HepG2 (cell line): ENCODE data around the gene LLGL2. TPM values are rescaled to one million over a fixed set of nuclear protein-coding genes. Genes with fewer than 3 reads are reported as not detected.

Source experiments
- AKAP8 ChIP-seq: sonication (generic); formaldehyde crosslinking; IDR thresholded peaks from 2 replicates; pipeline ENCODE4 v1.5.1; 2020; ENCODE audit warnings: mild to moderate bottlenecking, missing genetic modification reagents
- DNMT1 ChIP-seq: sonication (generic); formaldehyde crosslinking; IDR thresholded peaks from 2 replicates; pipeline ENCODE4 v1.5.1; 2020; ENCODE audit warnings: mild to moderate bottlenecking, missing genetic modification reagents
- HNRNPK ChIP-seq: fragments of 200-400 bp; formaldehyde crosslinking; IDR thresholded peaks from 2 replicates; pipeline ENCODE4 v1.6.1; 2018; ENCODE audit warnings: low read length, low read depth, moderate library complexity, mild to moderate bottlenecking; ENCODE audit not compliant: poor library complexity, severe bottlenecking
- HOXA3 ChIP-seq: sonication (generic); formaldehyde crosslinking; IDR thresholded peaks from 2 replicates; pipeline ENCODE4 v1.5.0; 2020; ENCODE audit warnings: missing genetic modification reagents
- HOXD1 ChIP-seq: sonication (generic); formaldehyde crosslinking; IDR thresholded peaks from 2 replicates; pipeline ENCODE4 v1.5.0; 2020; ENCODE audit warnings: missing genetic modification reagents
- KLF11 ChIP-seq: IDR thresholded peaks from 2 replicates; pipeline ENCODE4 v1.6.1; 2016; ENCODE audit warnings: missing compliant biosample characterization
- NR2C2 ChIP-seq: sonication (generic); formaldehyde crosslinking; IDR thresholded peaks from 2 replicates; pipeline ENCODE4 v1.4.0; 2020; ENCODE audit warnings: missing genetic modification reagents, mild to moderate bottlenecking, moderate library complexity, borderline replicate concordance
- NRL ChIP-seq: sonication (generic); formaldehyde crosslinking; IDR thresholded peaks from 2 replicates; pipeline ENCODE4 v1.5.0; 2020; ENCODE audit warnings: missing genetic modification reagents, mild to moderate bottlenecking, moderate library complexity, borderline replicate concordance
- RBM22 ChIP-seq: fragments of 200-400 bp; formaldehyde crosslinking; optimal IDR thresholded peaks from 2 replicates; pipeline ENCODE3; 2017; ENCODE audit warnings: mild to moderate bottlenecking, low read length, moderate library complexity
- TCF7L2 ChIP-seq: IDR thresholded peaks from 2 replicates; pipeline ENCODE4 v1.6.1; 2011; ENCODE audit warnings: mild to moderate bottlenecking, low read depth, low read length, moderate library complexity
- TGIF2 ChIP-seq: IDR thresholded peaks from 2 replicates; pipeline ENCODE4 v1.6.1; 2016; ENCODE audit warnings: control low read depth, missing compliant biosample characterization
- YY1 ChIP-seq: IDR thresholded peaks from 2 replicates; pipeline ENCODE4 v1.6.1; 2011; ENCODE audit warnings: low read length, low read depth, moderate library complexity, mild to moderate bottlenecking; ENCODE audit not compliant: insufficient read depth, insufficient replicate concordance
- ZFP36 ChIP-seq: fragments of 150-350 bp; IDR thresholded peaks from 2 replicates; pipeline ENCODE4 v1.6.1; 2018; ENCODE audit warnings: borderline replicate concordance, low read length, low read depth; ENCODE audit not compliant: partially characterized antibody
- ZNF563 ChIP-seq: sonication (generic); formaldehyde crosslinking; IDR thresholded peaks from 2 replicates; pipeline ENCODE4 v1.8.0; 2022; ENCODE audit warnings: mild to moderate bottlenecking, moderate library complexity, missing genetic modification reagents
- ZNF615 ChIP-seq: sonication (generic); formaldehyde crosslinking; IDR thresholded peaks from 2 replicates; pipeline ENCODE4 v1.5.0; 2020; ENCODE audit warnings: mild to moderate bottlenecking, missing genetic modification reagents, borderline replicate concordance
- ZNF75D ChIP-seq: sonication (generic); formaldehyde crosslinking; IDR thresholded peaks from 2 replicates; pipeline ENCODE4 v1.8.1; 2023; ENCODE audit warnings: missing genetic modification reagents, mild to moderate bottlenecking, borderline replicate concordance
- ZNF83 ChIP-seq: sonication (generic); formaldehyde crosslinking; IDR thresholded peaks from 2 replicates; pipeline ENCODE4 v1.4.0; 2020; ENCODE audit warnings: missing genetic modification reagents, mild to moderate bottlenecking, borderline replicate concordance
- polyA plus RNA-seq, 8 experiments: library from polyadenylated mRNA; depleted of rRNA in 3 of 8; stranded (reverse) in 7 of 8; unstranded in 1 of 8; fragments of >200 nt; fragmentation: Illumina TruSeq in 4 of 8; extraction: Trizol in 4 of 8; gene quantifications; 2 replicates each; pipeline versions ENCODE4 v1.2.1 to v1.2.3, GENCODE V29; 2011 to 2016; ENCODE audit warnings: low read depth in 4 of 8, missing spikeins in 1 of 8, mixed read lengths in 1 of 8; ENCODE audit not compliant: insufficient read depth in 1 of 8
- total RNA-seq, 5 experiments: library from RNA; depleted of rRNA; stranded (reverse); fragments of >200 nt; fragmentation: Illumina TruSeq; extraction: Trizol; gene quantifications; 2 replicates each; pipeline ENCODE4 v1.2.3, GENCODE V29; 2016; ENCODE audit warnings: low read depth in 1 of 5
- TF ChIP-seq, protein P1 (sequence below): IDR thresholded peaks from 2 replicates; pipeline ENCODE4 v1.6.1; 2016
- TF ChIP-seq, protein P2 (sequence below): IDR thresholded peaks from 2 replicates; pipeline ENCODE4 v1.6.1; 2016; ENCODE audit warnings: low read depth, borderline replicate concordance
- TF ChIP-seq, protein P3 (sequence below): sonication (generic); formaldehyde crosslinking; IDR thresholded peaks from 2 replicates; pipeline ENCODE4 v1.4.0; 2020; ENCODE audit warnings: missing genetic modification reagents
- TF ChIP-seq, protein P4 (sequence below): sonication (generic); formaldehyde crosslinking; IDR thresholded peaks from 2 replicates; pipeline ENCODE4 v1.4.0; 2020; ENCODE audit warnings: mild to moderate bottlenecking, missing genetic modification reagents
- TF ChIP-seq, protein P5 (sequence below): sonication (generic); formaldehyde crosslinking; conservative IDR thresholded peaks from 2 replicates; pipeline ENCODE4 v1.8.1; 2023; ENCODE audit warnings: missing genetic modification reagents

LLGL2 gene
- total and polyA plus RNA-seq, 2 of the 13 experiments (the other 11 are each of a cell fraction or from before 2014, with no cell fraction given), result 83.0 to 86.7 TPM

DNA sequence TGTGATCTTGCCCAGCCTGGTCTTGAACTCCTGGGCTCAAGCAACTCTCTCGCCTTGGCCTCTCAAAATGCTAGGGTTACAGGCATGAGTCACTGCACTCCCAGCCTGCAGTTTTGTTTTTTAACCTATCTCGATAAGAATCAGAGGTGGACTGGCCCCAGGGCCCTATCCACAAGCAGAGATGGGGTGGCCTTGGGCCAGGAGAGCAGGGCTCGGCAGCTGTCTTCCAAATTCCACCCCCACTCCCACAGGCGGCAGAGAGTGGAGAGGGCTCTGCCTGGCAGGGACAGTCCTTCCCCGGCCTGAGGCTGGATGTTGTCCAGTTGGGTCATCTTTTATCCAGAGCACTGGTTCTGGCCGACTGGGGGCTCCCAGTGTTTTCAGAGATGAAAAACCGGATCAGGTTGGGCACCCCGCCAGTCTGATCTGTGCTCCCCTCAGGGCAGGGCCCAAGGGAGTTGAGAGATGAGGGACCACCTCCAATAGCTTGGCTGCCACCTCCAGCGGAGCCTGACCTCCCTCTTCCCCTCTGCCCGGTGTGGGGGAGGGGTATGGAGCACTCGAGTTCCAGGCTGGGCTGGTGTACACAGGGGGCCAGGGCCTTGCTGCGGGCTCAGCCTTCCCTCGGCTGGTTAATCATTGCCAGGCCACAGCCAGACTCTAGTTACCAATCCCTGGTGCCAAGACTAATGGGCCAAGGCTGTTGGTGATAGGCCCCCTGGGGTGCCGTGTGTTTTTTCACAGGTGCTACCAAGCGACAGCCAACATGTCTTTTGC is 31.8 kb downstream of the LLGL2 start (continued):
- TF ChIP-seq ZNF615 (CRISPR knock-in tag) (peak; percentile 86; the same call in 1 of the 2 replicates), NR2C2 (CRISPR knock-in tag) (peak; percentile 74), ZNF75D (CRISPR knock-in tag) (no peak), ZFP36 (no peak), HOXA3 (CRISPR knock-in tag) (peak; percentile 88), NRL (CRISPR knock-in tag) (peak; percentile 73), TGIF2 (CRISPR knock-in tag) (peak; percentile 83; the same call in 1 of the 2 replicates), YY1 (peak; percentile 62), DNMT1 (CRISPR knock-in tag) (peak; percentile 88; the same call in 1 of the 2 replicates), ZNF83 (CRISPR knock-in tag) (no peak; the same call in 1 of the 2 replicates), KLF11 (CRISPR knock-in tag) (no peak), RBM22 (no peak), HNRNPK (no peak), ZNF563 (CRISPR knock-in tag) (peak; percentile 67), HOXD1 (CRISPR knock-in tag) (peak; percentile 63; the same call in 1 of the 2 replicates), TCF7L2 (no peak), AKAP8 (CRISPR knock-in tag) (peak; percentile 91)
- TF ChIP-seq, protein P1, sequence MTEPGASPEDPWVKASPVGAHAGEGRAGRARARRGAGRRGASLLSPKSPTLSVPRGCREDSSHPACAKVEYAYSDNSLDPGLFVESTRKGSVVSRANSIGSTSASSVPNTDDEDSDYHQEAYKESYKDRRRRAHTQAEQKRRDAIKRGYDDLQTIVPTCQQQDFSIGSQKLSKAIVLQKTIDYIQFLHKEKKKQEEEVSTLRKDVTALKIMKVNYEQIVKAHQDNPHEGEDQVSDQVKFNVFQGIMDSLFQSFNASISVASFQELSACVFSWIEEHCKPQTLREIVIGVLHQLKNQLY (CRISPR knock-in tag), result peak; percentile 72; the same call in 1 of the 2 replicates
- TF ChIP-seq, protein P2, sequence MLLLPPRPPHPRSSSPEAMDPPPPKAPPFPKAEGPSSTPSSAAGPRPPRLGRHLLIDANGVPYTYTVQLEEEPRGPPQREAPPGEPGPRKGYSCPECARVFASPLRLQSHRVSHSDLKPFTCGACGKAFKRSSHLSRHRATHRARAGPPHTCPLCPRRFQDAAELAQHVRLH (CRISPR knock-in tag), result peak; percentile 64; the same call in 1 of the 2 replicates
- TF ChIP-seq, protein P3, sequence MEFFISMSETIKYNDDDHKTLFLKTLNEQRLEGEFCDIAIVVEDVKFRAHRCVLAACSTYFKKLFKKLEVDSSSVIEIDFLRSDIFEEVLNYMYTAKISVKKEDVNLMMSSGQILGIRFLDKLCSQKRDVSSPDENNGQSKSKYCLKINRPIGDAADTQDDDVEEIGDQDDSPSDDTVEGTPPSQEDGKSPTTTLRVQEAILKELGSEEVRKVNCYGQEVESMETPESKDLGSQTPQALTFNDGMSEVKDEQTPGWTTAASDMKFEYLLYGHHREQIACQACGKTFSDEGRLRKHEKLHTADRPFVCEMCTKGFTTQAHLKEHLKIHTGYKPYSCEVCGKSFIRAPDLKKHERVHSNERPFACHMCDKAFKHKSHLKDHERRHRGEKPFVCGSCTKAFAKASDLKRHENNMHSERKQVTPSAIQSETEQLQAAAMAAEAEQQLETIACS (CRISPR knock-in tag), result no peak; the same call in 1 of the 2 replicates
- TF ChIP-seq, protein P4, sequence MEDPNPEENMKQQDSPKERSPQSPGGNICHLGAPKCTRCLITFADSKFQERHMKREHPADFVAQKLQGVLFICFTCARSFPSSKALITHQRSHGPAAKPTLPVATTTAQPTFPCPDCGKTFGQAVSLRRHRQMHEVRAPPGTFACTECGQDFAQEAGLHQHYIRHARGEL (CRISPR knock-in tag), result no peak
- TF ChIP-seq, protein P5, sequence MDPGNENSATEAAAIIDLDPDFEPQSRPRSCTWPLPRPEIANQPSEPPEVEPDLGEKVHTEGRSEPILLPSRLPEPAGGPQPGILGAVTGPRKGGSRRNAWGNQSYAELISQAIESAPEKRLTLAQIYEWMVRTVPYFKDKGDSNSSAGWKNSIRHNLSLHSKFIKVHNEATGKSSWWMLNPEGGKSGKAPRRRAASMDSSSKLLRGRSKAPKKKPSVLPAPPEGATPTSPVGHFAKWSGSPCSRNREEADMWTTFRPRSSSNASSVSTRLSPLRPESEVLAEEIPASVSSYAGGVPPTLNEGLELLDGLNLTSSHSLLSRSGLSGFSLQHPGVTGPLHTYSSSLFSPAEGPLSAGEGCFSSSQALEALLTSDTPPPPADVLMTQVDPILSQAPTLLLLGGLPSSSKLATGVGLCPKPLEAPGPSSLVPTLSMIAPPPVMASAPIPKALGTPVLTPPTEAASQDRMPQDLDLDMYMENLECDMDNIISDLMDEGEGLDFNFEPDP (CRISPR knock-in tag), result no peak
